ENCODE measurements around the gene DUS3L.

DUS3L gene, protein sequence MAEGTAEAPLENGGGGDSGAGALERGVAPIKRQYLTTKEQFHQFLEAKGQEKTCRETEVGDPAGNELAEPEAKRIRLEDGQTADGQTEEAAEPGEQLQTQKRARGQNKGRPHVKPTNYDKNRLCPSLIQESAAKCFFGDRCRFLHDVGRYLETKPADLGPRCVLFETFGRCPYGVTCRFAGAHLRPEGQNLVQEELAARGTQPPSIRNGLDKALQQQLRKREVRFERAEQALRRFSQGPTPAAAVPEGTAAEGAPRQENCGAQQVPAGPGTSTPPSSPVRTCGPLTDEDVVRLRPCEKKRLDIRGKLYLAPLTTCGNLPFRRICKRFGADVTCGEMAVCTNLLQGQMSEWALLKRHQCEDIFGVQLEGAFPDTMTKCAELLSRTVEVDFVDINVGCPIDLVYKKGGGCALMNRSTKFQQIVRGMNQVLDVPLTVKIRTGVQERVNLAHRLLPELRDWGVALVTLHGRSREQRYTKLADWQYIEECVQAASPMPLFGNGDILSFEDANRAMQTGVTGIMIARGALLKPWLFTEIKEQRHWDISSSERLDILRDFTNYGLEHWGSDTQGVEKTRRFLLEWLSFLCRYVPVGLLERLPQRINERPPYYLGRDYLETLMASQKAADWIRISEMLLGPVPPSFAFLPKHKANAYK

DNA sequence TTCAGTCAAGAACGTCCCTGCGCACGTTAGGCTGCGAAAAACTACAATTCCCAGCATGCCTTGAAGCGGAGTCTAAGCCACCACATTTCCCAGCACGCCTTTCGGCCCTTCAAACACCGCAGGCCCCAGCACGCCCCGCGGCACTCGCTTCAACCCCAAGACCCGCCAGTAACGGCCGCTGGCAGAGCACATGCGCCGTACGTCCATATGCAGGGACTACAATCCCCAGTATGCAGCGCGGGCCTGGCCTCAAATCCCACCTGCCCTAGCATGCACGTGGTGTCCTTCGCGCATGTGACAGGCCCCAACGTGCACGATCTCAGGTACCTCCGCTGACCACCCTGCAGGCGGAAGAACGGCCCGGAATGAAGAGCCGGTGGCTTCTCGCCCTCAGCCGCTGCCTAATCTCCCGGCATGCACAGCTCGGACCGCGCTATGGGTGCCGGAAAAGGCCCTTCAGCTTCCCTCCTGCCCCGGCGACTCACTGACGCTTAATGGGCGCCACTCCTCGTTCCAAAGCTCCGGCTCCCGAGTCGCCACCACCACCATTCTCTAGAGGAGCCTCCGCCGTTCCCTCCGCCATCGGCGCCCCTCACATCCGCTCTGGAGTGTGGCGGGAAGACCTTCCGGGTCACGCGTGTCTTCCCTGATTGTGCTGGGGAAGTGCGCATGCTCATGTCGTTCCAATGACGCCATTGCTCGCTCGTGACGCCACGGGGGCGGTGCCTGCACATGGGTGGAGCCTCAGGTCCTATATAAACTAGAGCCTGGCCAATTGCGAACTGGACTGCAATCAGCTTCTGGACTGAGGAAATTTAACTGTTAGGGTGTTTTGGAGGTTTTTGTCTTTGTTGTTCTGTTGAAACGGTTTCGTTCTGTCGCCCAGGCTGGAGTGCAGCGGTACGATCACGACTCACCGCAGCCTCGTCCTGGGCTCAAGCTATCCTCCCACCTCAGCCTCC lies at the start of gene DUS3L:
Gene DUS3L (minus strand): TSS at position 605 of the 962 bp plus-strand sequence. CDS start 22 bp downstream, at position 583.
- peak; percentile 95 for DNase-seq

DNA sequence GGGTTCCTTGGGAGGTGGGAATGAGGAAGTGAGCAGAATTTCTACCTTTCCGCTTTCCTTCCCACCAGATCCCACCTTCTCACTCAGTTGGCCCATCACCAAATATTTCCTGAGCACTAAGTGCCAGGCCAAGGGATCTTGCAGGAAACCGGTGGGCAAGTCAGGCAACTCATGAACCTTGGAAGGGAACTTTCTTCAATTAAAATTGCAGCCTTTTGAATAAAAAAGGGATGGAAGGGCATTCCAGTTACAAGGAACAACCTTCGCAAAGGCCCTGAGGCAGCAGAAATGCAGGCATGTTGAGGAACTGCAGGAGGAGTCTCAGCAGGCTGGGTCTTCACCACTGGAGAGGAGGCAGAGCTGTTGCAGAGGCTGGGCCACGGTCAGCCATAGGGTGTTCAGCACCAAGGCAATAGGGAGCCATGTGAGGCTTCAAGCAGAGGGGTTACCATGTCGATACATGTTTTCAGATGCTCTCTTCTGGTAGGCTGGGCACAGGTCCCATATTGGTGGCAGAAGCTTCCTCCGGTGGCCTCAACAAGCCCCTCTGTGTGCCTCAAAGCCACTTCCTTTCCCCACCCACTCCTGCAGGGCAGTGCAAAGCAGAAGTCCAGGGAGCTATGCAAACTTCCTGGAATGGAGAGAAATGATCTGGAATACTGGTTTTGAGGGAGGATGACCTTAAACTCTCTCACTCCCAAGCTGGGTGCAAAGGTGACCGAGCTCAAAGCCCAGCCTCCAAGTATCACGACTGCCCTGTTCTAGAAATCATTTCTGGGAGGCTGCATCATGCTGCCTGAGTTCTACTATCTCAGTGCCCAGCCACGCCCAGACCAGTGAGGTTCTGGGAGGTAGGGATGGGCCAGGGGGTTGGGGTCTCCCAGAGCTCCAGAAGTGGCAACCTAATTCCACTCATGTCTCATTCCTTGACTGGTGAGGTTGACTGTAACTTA lies 48.4 kb upstream of the DUS3L start, which contains the start of gene FUT6:
Gene FUT6 (minus strand): TSS at position 638 of the 953 bp plus-strand sequence. CDS start 7,135 bp downstream, outside the sequence.
- DNase-seq, result no peak

DNA sequence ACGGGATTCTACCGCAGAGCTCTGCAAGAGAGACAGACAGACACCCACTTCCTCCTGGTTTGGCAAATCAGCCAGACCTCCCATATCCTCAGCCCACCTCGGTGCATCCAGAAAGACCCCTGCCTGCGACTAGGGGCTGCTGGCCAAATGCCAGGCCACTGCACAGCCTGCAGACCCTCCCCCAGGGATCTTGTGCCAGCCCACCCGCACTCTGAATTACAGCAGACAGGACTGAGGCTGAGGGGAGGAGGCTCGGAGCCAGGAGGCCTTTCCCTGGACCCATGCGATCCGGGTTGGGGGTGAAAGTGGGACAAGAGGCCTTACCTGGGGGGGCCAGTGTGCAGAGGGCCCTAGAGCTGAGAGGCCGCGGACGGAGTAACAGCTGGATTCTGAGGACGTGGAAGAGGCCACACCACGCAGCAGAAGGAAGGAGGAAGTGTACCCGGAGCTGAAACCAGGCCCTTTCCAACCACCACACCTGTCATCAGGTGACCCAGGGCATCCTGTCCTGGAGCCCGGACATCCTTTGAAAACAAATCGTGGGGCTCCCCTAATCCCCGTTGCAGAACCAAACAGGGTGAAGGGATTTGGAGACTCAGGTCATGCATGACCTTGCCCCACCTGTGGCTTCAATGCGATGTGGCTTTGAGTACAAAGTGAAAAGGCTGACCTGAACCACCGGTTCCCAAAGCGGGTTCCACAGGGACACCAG lies 47.5 kb upstream of the DUS3L start:
- DNase-seq, result no peak

DNA sequence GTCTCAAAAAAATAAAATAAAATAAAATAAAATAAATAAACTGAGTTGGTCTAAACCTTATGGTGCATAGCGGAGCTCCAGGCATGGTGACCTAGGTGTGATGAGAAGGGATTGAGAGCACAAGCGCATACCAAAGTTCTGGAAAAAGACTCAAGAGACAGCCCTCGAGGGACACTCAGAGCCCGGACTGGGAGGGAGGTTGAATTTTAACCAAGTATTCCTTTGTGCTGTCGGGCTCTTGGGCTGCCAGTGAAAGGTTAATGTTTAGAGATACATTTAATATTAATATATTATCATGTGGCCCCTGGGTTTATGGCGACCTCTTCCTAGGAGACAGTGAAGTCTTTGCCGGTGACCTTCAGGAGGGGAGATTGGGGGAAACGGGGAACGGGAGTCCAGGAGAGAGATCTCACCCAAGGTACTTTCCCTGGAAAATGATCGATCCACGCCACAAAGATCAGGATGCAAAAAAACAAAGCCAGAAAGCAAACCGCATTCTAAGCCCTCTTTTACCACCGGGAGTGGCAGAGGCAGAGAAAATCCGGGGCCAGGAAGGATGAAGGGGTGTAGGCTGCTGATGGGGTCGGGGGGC lies 46.9 kb upstream of the DUS3L start:
- no peak for DNase-seq

DNA sequence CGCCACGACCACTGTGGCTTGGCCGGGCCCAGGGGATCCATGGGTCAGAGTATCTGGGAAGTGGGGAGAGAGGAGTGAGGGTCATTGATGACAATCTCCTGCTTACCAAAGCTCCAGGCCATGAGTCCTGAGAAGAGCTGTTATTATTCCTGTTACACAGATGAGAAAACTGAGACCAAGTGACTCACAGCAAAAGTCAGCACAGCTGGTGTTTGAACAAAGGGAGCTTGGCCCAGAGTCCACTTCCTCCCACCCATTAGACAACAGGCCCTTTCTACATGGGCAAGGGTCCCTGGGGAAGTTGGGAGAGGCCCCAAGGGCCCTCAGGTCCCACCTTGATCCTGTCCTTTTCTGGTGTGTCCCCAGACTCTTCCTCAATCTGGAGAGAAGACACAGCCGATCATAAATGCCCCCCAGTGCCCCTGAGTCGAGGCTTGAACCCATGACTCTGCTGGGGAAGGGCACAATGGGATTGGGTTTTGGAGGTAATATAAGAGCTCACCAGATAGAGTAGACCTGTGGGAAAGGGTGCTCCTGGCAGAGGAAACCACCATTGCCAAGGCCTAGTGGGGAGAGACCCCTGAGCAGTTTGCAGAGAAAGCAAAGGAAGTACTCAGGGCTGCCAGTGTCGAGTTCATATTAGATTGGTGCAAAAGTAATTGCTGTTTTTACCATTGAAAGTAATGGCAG lies 41.7 kb upstream of the DUS3L start:
- DNase-seq, result no peak

DNA sequence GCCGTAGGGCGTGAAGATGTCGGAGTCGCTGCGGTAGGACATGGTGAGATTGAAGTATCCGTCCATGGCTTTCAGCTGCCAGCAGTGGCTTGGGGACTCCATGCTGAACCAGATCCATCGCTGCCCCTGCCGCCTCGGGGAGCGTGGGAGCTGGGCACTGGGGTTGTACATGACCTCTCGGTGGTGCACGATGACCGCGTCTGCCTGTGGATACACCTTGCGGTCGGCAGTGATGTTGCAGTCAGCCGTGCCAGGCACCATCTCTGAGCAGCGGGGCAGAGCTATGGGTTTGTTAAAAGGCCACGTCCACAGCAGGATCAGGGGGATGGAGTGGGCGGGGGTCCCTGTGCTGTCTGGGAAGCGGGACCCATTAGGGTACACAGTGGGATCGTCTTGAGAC lies 41.1 kb upstream of the DUS3L start:
- no peak for DNase-seq

DNA sequence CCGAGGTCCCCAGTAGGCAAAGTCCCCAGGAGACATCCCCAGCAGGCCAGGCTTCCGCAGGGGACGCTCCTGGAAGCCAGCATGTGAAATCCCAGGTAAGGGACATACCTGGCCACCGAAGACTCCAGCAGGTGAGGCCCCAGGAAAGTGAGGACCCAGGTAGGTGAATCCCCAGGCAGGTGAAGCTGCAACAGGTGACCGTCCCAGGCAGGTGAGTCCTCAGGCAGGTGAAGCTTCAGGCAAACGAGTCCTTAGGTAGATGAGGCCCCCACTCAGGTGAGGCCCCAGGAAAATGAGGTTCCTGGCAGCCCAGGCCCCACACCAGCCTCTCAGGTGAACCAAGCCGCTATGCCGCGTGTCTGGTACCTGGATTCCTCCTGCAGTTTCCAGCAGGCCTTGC lies 40.2 kb upstream of the DUS3L start:
- DNase-seq, result no peak

DNA sequence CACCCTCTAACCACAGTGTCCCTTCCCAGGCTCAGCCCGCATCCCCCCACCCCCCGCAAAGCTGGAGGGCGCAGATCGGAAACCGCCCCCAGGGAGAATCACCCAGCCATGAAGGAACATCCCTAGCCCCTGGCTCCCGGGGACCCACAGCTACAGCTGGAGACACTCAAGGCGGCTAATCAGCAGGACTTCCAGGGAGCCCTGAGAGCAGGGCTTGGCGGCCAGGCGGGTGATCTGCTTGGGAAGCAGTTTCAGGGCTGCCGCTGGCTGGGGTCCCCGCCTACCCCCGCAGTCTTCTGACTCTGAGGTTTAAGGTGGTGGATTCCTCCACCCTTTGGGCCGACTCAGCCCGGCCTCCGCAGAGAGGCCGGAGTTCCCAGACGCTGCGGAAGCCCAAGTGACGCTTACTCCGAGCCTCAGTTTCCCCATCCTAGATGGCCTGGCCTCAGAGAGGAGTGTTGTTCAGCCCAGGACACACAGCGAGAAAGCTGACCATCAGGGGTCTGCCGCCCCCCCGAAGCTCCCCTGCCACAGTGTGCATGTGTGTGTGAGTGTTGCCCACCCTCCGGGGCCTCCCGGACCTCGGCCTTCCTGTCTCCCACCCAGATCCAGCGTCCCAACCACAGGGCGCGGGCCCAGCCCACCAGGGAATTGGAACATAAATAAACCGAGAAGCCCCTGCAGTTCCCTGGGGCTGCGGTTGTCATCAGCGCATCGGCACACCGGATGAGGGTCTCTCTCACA lies 38.8 kb upstream of the DUS3L start:
- DNase-seq, result no peak

DNA sequence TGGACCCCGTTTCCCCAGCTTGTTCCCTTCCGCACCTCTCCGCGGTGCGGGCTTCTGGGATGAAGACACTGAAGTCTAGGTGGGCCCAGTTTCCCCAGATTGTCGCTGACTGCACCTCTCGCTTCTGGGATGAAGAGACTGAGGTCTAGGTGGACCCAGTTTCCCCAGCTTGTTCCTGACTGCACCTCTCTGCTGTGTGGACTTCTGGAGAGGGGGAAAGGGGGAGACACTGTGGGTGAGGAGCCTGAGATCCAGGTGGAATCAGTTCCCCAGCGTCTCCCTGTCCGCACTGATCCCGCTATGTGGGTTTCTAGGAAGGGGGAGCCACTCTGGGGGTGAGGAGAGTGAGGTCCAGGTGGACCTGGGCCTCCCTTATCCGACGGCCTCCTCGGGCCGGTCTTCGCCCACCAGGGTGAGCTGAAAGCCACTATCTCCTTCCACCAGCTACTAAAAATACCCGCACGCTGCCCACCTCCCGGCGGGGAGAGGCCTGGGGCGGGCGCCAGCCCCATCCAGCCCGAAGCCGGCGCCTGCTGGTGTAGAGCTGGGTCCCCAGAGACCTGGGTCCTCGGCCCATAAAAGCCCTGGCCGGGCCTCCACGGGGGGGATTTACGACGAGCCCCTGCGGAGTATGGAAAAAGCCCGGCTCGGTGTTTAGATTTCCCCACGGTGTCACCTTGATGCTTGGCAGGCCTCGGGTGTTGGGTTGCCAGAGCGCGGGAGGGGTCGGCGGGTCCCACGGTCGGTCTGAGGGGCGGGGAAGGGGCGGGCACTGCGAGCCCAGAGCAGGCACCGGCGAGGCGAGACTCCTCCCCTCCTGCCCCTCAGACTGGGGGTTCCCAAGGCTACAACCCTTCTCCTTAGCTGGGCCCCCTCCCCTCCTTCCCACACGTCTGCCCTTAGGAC lies 38.0 kb upstream of the DUS3L start:
- peak; percentile 42 for DNase-seq

DNA sequence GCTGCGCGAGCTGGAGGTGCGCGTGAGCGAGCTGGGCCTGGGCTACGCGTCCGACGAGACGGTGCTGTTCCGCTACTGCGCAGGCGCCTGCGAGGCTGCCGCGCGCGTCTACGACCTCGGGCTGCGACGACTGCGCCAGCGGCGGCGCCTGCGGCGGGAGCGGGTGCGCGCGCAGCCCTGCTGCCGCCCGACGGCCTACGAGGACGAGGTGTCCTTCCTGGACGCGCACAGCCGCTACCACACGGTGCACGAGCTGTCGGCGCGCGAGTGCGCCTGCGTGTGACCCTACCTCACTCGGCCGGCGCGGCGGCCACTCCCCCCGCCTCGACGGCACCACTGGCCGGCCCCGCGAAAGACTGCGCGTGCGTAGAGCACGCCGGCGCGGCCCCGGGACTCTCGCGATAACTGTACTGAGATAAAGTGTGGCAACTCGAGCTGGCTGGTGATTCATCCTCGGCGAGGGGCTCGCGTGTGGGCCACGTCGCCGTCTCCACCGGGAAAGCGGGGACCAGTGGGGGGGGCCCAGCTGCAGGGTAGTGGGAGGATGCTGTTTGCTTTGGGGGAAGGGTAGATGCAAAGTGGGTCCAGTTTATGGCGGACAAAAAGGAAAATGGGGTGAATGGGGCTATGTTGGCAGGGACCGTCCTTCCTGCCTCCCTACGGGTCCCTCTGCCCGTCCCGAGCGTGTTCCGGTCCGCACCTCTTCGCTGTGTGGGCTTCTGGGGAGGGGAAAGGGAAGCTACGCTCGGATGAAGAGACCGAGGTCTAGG lies 37.1 kb upstream of the DUS3L start:
- DNase-seq, result peak; percentile 94

DNA sequence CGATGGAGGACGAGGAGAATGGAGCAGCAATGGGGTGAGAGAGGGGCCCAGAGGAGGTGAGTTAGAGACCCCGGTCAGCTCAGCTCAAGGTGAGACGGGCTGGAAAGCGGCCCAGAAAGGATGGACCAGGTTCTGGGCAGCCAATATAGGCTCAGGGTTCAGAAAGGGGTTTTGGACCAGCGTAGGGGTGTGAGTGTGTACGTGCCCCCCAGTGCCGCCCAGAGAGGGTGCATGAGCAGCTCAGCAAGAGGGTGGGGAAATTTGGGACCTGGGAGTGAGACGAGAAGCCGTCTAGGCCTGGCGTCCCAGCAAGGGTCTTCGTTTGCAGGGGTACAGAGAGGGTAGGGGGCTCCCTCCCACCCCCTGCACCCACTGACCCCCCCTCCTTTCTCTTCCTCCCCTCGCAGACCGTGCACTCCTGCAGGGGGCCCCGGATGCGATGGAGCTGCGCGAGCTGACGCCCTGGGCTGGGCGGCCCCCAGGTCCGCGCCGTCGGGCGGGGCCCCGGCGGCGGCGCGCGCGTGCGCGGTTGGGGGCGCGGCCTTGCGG lies 36.5 kb upstream of the DUS3L start:
- no peak for DNase-seq

DNA sequence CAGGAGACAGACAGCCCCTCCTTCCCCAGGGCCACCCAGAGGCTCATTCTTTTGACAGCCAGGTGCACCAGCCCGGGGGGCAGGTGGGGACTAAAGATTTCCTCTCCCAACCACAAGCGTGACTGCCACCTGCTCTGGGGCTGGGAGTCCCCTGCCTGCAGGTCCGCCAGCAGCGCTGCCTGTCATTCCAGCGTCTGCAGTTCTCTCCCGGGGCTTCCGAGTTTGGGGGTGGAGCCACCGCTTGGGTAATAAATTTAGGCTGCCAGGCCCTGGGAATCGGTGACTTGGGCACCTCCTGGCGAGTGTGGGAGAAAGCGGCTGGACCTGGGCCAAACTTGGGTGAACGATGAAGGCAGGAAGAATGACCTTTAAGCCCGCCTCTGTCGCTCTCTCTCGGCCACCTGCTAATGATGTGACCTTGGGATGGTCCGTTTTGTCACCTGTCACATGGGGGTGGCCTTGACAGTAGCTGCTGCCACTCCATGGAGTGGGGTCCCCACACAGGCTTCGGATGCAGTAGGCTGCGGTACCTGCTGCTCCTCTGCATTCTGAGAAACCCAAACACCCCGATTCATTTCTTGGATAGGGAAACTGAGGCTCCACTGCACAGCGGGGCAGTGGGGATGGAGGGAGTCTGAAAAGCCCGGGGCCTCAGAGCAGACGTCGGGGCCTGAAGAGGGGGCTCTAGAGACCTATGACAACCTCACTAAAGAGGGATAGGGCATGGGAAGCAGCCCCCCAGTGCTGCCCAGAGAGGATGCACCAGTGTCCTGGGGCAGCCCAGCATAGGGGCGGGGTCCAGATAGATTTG lies 35.8 kb upstream of the DUS3L start:
- DNase-seq, result no peak

DNA sequence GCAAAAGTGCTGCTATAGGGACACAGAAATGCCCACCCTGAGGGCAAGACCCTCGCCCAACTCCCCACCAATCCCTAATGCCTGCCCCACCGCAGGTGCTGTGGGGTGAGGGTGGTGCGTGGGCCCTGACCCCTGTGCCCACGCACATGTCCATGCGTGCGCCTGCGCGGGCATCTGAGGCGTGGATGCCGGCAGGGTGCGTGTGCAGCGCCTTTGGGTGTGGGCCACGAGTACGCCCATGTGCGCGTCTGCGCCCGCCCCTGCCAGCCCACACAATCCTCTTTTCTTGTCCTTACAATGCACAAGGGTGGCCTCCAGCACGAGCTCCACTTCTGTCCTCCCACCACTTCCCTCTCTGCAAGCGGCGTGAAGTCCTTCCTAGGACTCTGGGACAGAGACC lies 34.2 kb upstream of the DUS3L start:
- no peak for DNase-seq

DNA sequence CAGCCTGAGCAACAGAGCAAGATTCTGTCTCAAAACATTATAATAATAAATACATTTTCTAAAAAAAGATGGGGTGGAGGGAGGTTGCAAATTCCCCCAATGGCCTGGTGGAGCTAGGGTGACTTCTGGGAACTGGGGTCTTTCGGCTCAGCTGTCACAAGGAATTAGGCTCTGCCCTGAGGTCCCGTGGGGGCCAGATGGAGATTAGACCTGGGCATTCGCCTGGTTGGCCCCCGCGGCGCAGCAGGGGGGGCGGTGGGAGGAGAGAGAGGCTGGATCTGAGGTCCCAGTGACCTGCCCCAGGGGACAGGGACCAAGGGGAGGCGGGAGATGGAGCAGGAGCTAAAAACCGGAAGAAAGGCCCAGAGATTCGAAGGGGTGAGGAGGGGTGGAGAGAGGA lies 33.8 kb upstream of the DUS3L start:
- DNase-seq, result no peak

DNA sequence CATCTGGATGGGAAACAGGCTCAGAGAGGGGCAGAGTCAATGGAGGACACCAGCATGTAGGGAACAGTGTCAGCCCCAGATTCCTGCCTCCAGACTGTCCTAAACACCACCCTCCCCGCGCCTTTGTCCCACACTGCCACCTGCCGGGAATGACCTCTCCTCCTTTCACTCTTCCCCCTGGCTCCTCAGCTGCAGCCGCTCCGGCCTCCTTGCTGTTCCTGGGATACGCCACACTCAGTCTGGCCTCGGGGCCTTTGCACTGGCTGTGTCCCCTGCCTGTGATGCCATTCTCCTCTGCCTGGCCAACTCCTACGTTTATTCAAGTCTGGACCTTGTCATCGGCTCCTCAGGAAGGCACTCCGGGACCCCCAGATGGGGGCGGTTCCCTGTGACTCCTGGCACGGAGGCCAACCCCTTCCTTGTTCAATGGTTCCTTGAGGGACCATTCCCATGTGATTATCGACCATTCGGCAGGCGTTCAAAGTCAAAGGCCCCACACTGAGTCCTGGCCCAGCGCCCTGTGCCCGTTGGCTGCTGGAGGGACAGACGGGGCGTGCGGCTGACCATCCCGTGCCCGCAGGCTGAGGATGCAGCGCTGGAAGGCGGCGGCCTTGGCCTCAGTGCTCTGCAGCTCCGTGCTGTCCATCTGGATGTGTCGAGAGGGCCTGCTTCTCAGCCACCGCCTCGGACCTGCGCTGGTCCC lies 32.8 kb upstream of the DUS3L start:
- DNase-seq, result no peak
